Measurements from ENCODE around the gene CLK1.
A peak's percentile ranks its signal among the peaks of the same experiment; 100 is the strongest.
"Not testable (repeated sequence)": the region's sequence is repeated elsewhere in the genome, so short reads cannot be mapped to it uniquely, and the experiment has no call there.

Gene CLK1

GRCh38 chr2:200851398-200852248 lies 12.8 kb downstream of the CLK1 start:
- DNase-seq: no peak

GRCh38 chr2:200850512-200851256 lies 13.8 kb downstream of the CLK1 start:
- no peak for DNase-seq

- DNase-seq: no peak
Measured at GRCh38 chr2:200847939-200848338, 16.5 kb downstream of the CLK1 start.

- no peak for DNase-seq
Measured at GRCh38 chr2:200847269-200847668, 17.2 kb downstream of the CLK1 start.

GRCh38 chr2:200845669-200846325 lies 18.7 kb downstream of the CLK1 start:
- no peak for DNase-seq

GRCh38 chr2:200845194-200845593 lies 19.3 kb downstream of the CLK1 start:
- DNase-seq: no peak

- no peak for DNase-seq
Measured at GRCh38 chr2:200843993-200844948, 20.2 kb downstream of the CLK1 start.

- no peak for DNase-seq
Measured at GRCh38 chr2:200839513-200839912, 24.9 kb downstream of the CLK1 start.

GRCh38 chr2:200834701-200835100 lies 29.8 kb downstream of the CLK1 start:
- DNase-seq: no peak

- DNase-seq: no peak
Measured at GRCh38 chr2:200829258-200829655, 35.2 kb downstream of the CLK1 start.

GRCh38 chr2:200828572-200829257 lies 35.7 kb downstream of the CLK1 start:
- no peak for DNase-seq

- no peak for DNase-seq
Measured at GRCh38 chr2:200828104-200828503, 36.4 kb downstream of the CLK1 start.

GRCh38 chr2:200821686-200822245 lies 42.7 kb downstream of the CLK1 start:
- no peak for DNase-seq

GRCh38 chr2:200820573-200821234 lies 43.8 kb downstream of the CLK1 start:
- DNase-seq: no peak

- DNase-seq: not testable (repeated sequence)
Measured at GRCh38 chr2:200818732-200819131, 45.7 kb downstream of the CLK1 start.

GRCh38 chr2:200814917-200815316 lies 49.5 kb downstream of the CLK1 start:
- no peak for DNase-seq

GRCh38 chr2:200814276-200814815 lies 50.1 kb downstream of the CLK1 start:
- no peak for DNase-seq

- peak; percentile 75 for DNase-seq
Measured at GRCh38 chr2:200812122-200813022, 52.1 kb downstream of the CLK1 start.

- peak; percentile 96 for DNase-seq
Measured at GRCh38 chr2:200811333-200812121, 52.9 kb downstream of the CLK1 start, which contains the start of gene BZW1. TSS of gene BZW1 (plus strand) at chr2:200811910. CDS start at chr2:200813218, 1,308 bp downstream.
